ENCODE data around the gene ULK1. TPM values are rescaled to one million over a fixed set of nuclear protein-coding genes. Genes with fewer than 3 reads are reported as not detected.
A peak's percentile ranks its signal among the peaks of the same experiment; 100 is the strongest.

The ULK1 gene
- total and polyA plus RNA-seq, 2 donors from 2014 or later, result 11.4 to 33.4 TPM

- Histone ChIP-seq H3K27me3 (ENCODE audit: control insufficient read depth, insufficient read depth, low read length) (no peaks in the 10 kb centered on the region), H3K4me3 (ENCODE audit: low read length in 3 of 3) (peak overlapping the region in 2 of 3 donors; percentile 21 to 42), H3K36me3 (ENCODE audit: control insufficient read depth in 2 of 3, insufficient read depth in 3 of 3, low read length in 3 of 3) (peaks cover 2 to 22% (median 19%) of the 10 kb centered on the region in 3 donors), H3K4me1 (ENCODE audit: control insufficient read depth in 2 of 3, insufficient read depth in 2 of 3, low read depth in 1 of 3, low read length in 3 of 3) (peaks cover 0 to 6% (median 4%) of the 10 kb centered on the region in 3 donors), H3K9ac (ENCODE audit: low read length in 3 of 3) (no peak overlapping the region), H3K27ac (ENCODE audit: low read depth in 2 of 2, low read length in 2 of 2) (no peak overlapping the region), H3K9me3 (ENCODE audit: control insufficient read depth in 2 of 3, insufficient read depth in 1 of 3, low read length in 3 of 3) (no peaks in the 10 kb centered on the region)
- TF ChIP-seq CTCF (IDR thresholded peaks at IDR 0.05; ENCODE audit: borderline replicate concordance, extremely low read depth, insufficient read depth), result no peak
- DNase-seq (no peak), FAIRE-seq (no peak)
- intact Hi-C loops (cut with DNase I), result no loop called here
Observed at GRCh38 chr12:131930510-131930909, 36.1 kb downstream of the ULK1 start.

DNA sequence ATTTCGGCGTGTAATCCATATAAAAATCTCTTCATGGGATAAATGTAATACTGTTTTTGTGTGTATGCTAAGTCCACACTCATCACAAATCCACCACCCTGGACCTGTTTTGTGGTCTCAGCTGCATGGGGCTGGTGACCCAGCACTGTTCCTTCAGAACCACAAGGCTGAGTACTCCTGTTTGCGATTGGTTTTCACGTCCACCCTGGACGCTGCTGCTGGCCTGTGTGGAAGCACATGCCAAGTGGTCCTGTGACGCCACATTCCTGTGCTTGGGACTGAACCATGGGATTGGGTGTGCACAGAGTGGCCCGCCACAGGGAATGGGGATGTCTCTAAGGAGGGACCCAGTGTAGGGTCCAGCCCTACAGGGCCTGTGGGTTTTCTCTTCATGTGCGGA, 39.0 kb downstream of the ULK1 start:
- H3K4me3 ChIP-seq (ENCODE audit: low read length in 3 of 3), result no peak overlapping the region
- H3K9me3 ChIP-seq (ENCODE audit: control insufficient read depth in 2 of 3, insufficient read depth in 1 of 3, low read length in 3 of 3), result no peaks in the 10 kb centered on the region
- H3K36me3 ChIP-seq (ENCODE audit: control insufficient read depth in 2 of 3, insufficient read depth in 3 of 3, low read length in 3 of 3), result peaks cover 2 to 22% (median 19%) of the 10 kb centered on the region in 3 donors
- DNase-seq (peak in 1 of 5 donors; percentile 48), FAIRE-seq (no peak)
- intact Hi-C loops (cut with DNase I), result no loop called here
- no peaks in the 10 kb centered on the region for H3K27me3 ChIP-seq (ENCODE audit: control insufficient read depth, insufficient read depth, low read length)
- H3K9ac ChIP-seq (ENCODE audit: low read length in 3 of 3), result no peak overlapping the region
- no peak overlapping the region for H3K27ac ChIP-seq (ENCODE audit: low read depth in 2 of 2, low read length in 2 of 2)
- no peak for TF ChIP-seq CTCF (IDR thresholded peaks at IDR 0.05; ENCODE audit: borderline replicate concordance, extremely low read depth, insufficient read depth)
- peaks cover 0 to 6% (median 4%) of the 10 kb centered on the region in 3 donors for H3K4me1 ChIP-seq (ENCODE audit: control insufficient read depth in 2 of 3, insufficient read depth in 2 of 3, low read depth in 1 of 3, low read length in 3 of 3)

DNA sequence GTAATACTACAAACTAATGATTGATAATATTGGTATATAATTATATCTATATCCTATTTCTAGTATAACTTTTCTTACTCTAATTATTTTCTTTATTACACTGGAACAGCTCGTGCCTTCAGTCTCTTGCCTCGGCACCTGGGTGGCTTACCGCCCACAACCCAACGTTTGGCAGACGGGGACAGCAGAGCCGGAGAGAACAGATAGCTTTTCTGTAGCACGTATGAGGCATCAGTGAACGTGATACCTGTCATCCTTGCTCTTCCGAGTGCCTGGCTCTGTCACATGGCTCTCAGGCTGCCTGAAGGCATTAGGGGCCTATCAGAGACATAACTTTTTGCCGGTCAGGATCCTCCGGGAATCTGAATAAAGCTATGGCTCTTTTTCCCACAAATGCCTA, 40.1 kb downstream of the ULK1 start:
- Histone ChIP-seq H3K9ac (ENCODE audit: low read length in 3 of 3) (no peak overlapping the region), H3K36me3 (ENCODE audit: control insufficient read depth in 2 of 3, insufficient read depth in 3 of 3, low read length in 3 of 3) (peaks cover 2 to 22% (median 19%) of the 10 kb centered on the region in 3 donors), H3K4me1 (ENCODE audit: control insufficient read depth in 2 of 3, insufficient read depth in 2 of 3, low read depth in 1 of 3, low read length in 3 of 3) (peaks cover 0 to 6% (median 4%) of the 10 kb centered on the region in 3 donors), H3K4me3 (ENCODE audit: low read length in 3 of 3) (no peak overlapping the region), H3K27ac (ENCODE audit: low read depth in 2 of 2, low read length in 2 of 2) (no peak overlapping the region), H3K27me3 (ENCODE audit: control insufficient read depth, insufficient read depth, low read length) (no peaks in the 10 kb centered on the region), H3K9me3 (ENCODE audit: control insufficient read depth in 2 of 3, insufficient read depth in 1 of 3, low read length in 3 of 3) (no peaks in the 10 kb centered on the region)
- no peak for TF ChIP-seq CTCF (IDR thresholded peaks at IDR 0.05; ENCODE audit: borderline replicate concordance, extremely low read depth, insufficient read depth)
- intact Hi-C loops (cut with DNase I), result no loop called here
- FAIRE-seq (no peak), DNase-seq (peak in 1 of 5 donors; percentile 30)

- peaks cover 0 to 16% (median 10%) of the 10 kb centered on the region in 3 donors for H3K36me3 ChIP-seq (ENCODE audit: control insufficient read depth in 2 of 3, insufficient read depth in 3 of 3, low read length in 3 of 3)
- no peak overlapping the region for H3K27ac ChIP-seq (ENCODE audit: low read depth in 2 of 2, low read length in 2 of 2)
- FAIRE-seq (no peak), DNase-seq (peak in 1 of 5 donors; percentile 18)
- H3K27me3 ChIP-seq (ENCODE audit: control insufficient read depth, insufficient read depth, low read length), result no peaks in the 10 kb centered on the region
- TF ChIP-seq CTCF (IDR thresholded peaks at IDR 0.05; ENCODE audit: borderline replicate concordance, extremely low read depth, insufficient read depth), result no peak
- no peaks in the 10 kb centered on the region for H3K9me3 ChIP-seq (ENCODE audit: control insufficient read depth in 2 of 3, insufficient read depth in 1 of 3, low read length in 3 of 3)
- H3K4me1 ChIP-seq (ENCODE audit: control insufficient read depth in 2 of 3, insufficient read depth in 2 of 3, low read depth in 1 of 3, low read length in 3 of 3), result no peaks in the 10 kb centered on the region
- intact Hi-C loops (cut with DNase I), result no loop called here
- no peak overlapping the region for H3K4me3 ChIP-seq (ENCODE audit: low read length in 3 of 3)
- H3K9ac ChIP-seq (ENCODE audit: low read length in 3 of 3), result no peak overlapping the region
Observed at GRCh38 chr12:131938082-131938481, 43.7 kb downstream of the ULK1 start.
